ENCODE results near the gene HECTD1. TPM values are rescaled to one million over a fixed set of nuclear protein-coding genes. Genes with fewer than 3 reads are reported as not detected.

Gene HECTD1
- total and polyA plus RNA-seq, 12 donors = 49.5 to 189 (median 151) TPM

- TF ChIP-seq CTCF (IDR thresholded peaks at IDR 0.05) = no peak
- 26 to 34% methylated on average over 2 of the region's 2 CpGs for WGBS, 2 donors
- H3K9me3 ChIP-seq = peaks cover 0 to 5% (median 0%) of the 10 kb centered on the region in 11 donors
Measured at GRCh38 chr14:31078766-31079165, 128.8 kb downstream of the HECTD1 start.

DNA sequence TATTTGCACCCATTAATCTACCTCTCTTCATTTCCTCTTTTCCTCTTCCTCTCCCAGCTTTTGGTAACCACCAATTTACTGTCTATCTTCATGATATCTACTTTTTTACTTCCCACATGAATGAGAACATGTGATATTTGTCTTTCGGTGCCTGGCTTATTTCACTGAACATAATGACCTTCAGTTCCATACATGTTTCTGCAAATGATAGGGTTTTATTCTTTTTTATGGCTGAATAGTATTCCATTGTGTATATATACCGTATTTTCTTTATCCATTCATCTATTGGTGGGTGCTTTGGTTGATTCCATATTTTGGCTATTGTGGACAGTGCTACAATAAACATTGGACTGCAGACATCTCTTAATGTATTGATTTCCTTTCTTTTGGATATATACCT, 132.4 kb downstream of the HECTD1 start:
- no peaks in the 10 kb centered on the region for H3K27me3 ChIP-seq
- no peak for TF ChIP-seq CTCF (IDR thresholded peaks at IDR 0.05)
- DNase-seq (no peak), ATAC-seq (no peak)
- intact Hi-C loops (cut with DNase I) = loop anchor here in 1 of 10 donors (5.0 kb wide), 1 partner anchor 38 kb away; no protein-coding TSS in a partner anchor
- 100% methylated on average over 2 of the region's 2 CpGs for WGBS, 2 donors
- no peak overlapping the region for H3K27ac ChIP-seq
- H3K9me3 ChIP-seq = peaks cover 0 to 5% (median 0%) of the 10 kb centered on the region in 11 donors
- no peak overlapping the region for H3K4me3 ChIP-seq
- H3K36me3 ChIP-seq = peaks cover 0 to 51% (median 0%) of the 10 kb centered on the region in 9 donors
- H3K4me1 ChIP-seq = peaks cover 0 to 13% (median 9%) of the 10 kb centered on the region in 9 donors

More at GRCh38 chr14:31078766-31079165, 128.8 kb downstream of the HECTD1 start:
- Histone ChIP-seq H3K4me3 (no peak overlapping the region), H3K27me3 (no peaks in the 10 kb centered on the region), H3K27ac (no peak overlapping the region), H3K4me1 (peaks cover 0 to 19% (median 9%) of the 10 kb centered on the region in 9 donors), H3K36me3 (peaks cover 0 to 28% (median 0%) of the 10 kb centered on the region in 9 donors)
- ATAC-seq = no peak
- DNase-seq = no peak
- intact Hi-C loops (cut with DNase I) = loop anchor here in 2 of 10 donors (2.0 to 5.0 kb wide), 2 partner anchors 41 to 98 kb away; no protein-coding TSS in a partner anchor

DNA sequence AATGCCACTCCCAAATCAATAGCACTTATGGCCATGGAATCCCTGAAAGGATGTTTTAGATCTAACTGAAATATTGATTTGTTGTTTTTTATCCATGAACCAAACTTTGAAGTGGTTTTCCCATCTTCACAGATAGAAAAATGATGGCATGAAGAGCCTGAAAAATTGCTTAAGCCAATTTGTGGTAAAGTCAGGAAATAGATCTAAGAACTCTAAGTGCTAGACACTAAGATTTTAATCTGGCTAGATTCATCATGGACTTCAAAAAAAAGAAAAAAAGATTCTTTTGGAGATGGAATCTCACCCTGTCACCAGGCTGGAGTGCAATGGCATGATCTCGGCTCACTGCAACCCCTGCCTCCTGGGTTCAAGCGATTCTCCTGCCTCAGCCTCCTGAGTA, 136.4 kb downstream of the HECTD1 start:
- Histone ChIP-seq H3K27me3 (no peaks in the 10 kb centered on the region), H3K27ac (no peak overlapping the region), H3K9me3 (peaks cover 0 to 5% (median 0%) of the 10 kb centered on the region in 11 donors), H3K4me3 (no peak overlapping the region), H3K36me3 (peaks cover 0 to 72% (median 0%) of the 10 kb centered on the region in 9 donors), H3K4me1 (peaks cover 0 to 10% (median 0%) of the 10 kb centered on the region in 9 donors)
- no peak for TF ChIP-seq CTCF (IDR thresholded peaks at IDR 0.05)
- intact Hi-C loops (cut with DNase I) = no loop called here
- WGBS, 2 donors = 98 to 100% methylated on average over 2 of the region's 2 CpGs
- DNase-seq (no peak), ATAC-seq (no peak)

- ATAC-seq = no peak
- Histone ChIP-seq H3K27me3 (no peaks in the 10 kb centered on the region), H3K4me3 (no peak overlapping the region), H3K27ac (no peak overlapping the region), H3K36me3 (peaks cover 0 to 71% (median 0%) of the 10 kb centered on the region in 9 donors), H3K4me1 (peaks cover 0 to 10% (median 0%) of the 10 kb centered on the region in 9 donors), H3K9me3 (peaks cover 0 to 5% (median 0%) of the 10 kb centered on the region in 11 donors)
- intact Hi-C loops (cut with DNase I) = no loop called here
- 91 to 98% methylated on average over 5 of the region's 5 CpGs for WGBS, 2 donors
- TF ChIP-seq CTCF (IDR thresholded peaks at IDR 0.05) = no peak
- no peak for DNase-seq
Measured at GRCh38 chr14:31070431-31070830, 137.2 kb downstream of the HECTD1 start.

All from heart right ventricle (tissue), 16 donors.